ENCODE measurements around the gene PPP2R2B.

The PPP2R2B gene

DNA sequence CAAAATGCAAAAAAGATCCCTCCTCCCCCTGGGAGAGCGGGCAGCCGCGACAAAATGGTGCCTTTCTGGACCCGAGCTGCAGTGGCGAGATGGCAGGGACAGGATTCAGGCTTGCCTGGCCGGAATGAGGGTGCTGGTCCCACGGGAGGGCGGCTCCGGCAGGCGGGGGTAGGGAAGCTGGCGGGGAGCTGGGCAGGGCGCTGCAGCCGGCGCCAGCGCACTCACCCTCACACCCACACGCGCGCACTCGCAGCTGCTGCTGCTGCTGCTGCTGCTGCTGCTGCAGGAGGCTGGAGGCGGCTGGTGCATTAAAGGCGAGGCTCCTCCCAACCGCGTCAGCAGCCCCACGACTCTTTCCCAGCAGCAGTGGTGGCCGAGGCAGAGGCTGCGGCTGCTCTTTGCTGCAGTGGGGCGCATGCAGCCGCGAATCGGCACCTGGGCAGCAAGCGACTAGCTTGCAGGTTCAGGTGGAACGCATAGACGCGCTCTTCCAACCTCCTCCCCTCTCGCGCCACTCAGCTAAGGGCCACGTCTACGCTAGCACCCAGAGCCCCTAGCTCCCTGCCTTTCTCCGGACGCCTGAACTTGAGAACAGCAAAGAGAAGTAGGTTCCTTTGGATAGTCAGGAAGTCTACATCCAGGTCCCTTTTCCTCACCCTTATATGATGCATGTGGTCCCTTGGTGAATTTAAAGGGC, at the start of gene PPP2R2B:
Gene PPP2R2B (minus strand): TSS at position 282 of the 697 bp plus-strand sequence.
- Histone ChIP-seq H2AFZ (ENCODE audit: low read length, unreplicated experiment) (peak within 1 kb of the TSS; percentile 52), H3K27ac (ENCODE audit: low read depth, low read length) (no peak within 1 kb of the TSS), H3K4me3 (ENCODE audit: low read depth, low read length) (peak within 1 kb of the TSS; percentile 58)

DNA sequence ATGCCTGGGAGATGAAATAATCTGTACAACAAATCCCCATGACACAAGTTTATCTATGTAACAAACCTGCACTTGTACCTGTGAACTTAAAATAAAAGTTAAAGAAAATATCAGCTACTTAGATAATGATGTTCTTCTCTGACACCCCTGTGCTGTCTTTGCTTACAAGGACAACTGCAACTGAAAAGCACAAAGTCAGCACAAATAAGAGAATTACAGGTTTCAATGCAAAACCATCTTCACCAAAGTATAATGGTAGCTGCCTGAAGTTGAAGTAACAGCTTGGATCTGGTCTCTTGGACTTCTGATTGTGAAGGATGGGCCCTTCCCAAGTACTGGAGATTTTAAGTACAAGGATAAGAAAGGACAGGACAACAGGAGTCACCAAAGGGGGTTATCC, 45.6 kb upstream of the PPP2R2B start:
- H3K4me3 ChIP-seq (ENCODE audit: low read depth, low read length), result no peak overlapping the region
- H2AFZ ChIP-seq (ENCODE audit: low read length, unreplicated experiment), result no peak overlapping the region
- no peak overlapping the region for H3K27ac ChIP-seq (ENCODE audit: low read depth, low read length)
- H3K27me3 ChIP-seq (ENCODE audit: insufficient read depth, low read length), result peaks cover 18% of the 10 kb centered on the region
- no peaks in the 10 kb centered on the region for H3K4me1 ChIP-seq (ENCODE audit: control insufficient read depth, insufficient read depth, low read length, unreplicated experiment)
- H3K36me3 ChIP-seq (ENCODE audit: insufficient read depth, low read length), result no peaks in the 10 kb centered on the region
- H3K79me2 ChIP-seq (ENCODE audit: control insufficient read depth, insufficient read depth, low read length, unreplicated experiment), result no peaks in the 10 kb centered on the region

More for the DNA sequence above, at the start of gene PPP2R2B:
- no peaks in the 10 kb centered on the region for H3K4me1 ChIP-seq (ENCODE audit: control insufficient read depth, insufficient read depth, low read length, unreplicated experiment)
- no peaks in the 10 kb centered on the region for H3K36me3 ChIP-seq (ENCODE audit: insufficient read depth, low read length)
- peaks cover 65% of the 10 kb centered on the region for H3K27me3 ChIP-seq (ENCODE audit: insufficient read depth, low read length)
- no peaks in the 10 kb centered on the region for H3K79me2 ChIP-seq (ENCODE audit: control insufficient read depth, insufficient read depth, low read length, unreplicated experiment)

DNA sequence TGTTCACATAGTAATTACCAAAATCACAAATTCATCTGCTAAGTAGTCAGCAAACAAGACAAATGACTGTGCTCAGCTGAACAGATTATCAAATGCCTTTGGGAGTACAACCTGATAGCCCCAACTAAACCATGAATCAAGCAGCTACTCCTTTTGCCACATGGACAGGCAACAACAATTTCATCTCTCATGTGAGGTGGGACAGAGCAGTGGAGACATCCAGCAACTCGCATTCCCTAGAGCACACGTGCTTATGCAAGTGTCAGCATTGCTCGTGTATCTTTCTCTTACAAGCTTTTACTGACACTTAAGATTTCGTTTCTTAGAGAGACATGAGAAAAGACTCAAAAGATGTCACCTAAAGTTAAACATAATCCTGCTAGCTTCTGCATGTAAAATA, 42.7 kb upstream of the PPP2R2B start:
- Histone ChIP-seq H3K27ac (ENCODE audit: low read depth, low read length) (no peak overlapping the region), H3K4me3 (ENCODE audit: low read depth, low read length) (no peak overlapping the region), H3K27me3 (ENCODE audit: insufficient read depth, low read length) (peaks cover 25% of the 10 kb centered on the region), H3K36me3 (ENCODE audit: insufficient read depth, low read length) (no peaks in the 10 kb centered on the region), H2AFZ (ENCODE audit: low read length, unreplicated experiment) (no peak overlapping the region), H3K79me2 (ENCODE audit: control insufficient read depth, insufficient read depth, low read length, unreplicated experiment) (no peaks in the 10 kb centered on the region), H3K4me1 (ENCODE audit: control insufficient read depth, insufficient read depth, low read length, unreplicated experiment) (no peaks in the 10 kb centered on the region)

DNA sequence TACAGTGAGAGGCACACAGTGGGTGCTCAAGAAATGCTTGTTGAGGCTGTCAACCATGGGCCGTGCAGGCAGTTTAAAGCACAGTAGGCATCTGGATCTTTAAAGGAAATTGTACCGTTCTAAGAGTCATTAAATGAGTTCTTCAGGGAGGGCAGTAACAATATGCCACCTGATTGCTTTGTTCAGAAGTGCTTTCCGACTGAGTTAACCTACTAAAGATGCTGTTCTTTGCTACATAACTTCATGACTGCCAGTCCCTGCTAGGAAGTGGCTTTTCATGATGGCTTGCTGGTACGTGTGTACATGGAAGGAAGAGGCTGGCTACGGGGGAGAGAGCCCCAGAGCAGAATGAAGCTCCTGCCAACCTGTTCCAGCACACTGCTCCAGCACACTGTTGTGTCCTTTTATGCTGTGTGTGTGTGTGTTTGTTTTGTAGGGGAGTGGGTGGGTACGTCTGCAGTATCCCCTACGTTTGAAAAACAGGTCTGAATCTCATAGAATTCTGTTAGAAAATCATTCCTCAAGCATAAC, 41.9 kb upstream of the PPP2R2B start:
- no peaks in the 10 kb centered on the region for H3K4me1 ChIP-seq (ENCODE audit: control insufficient read depth, insufficient read depth, low read length, unreplicated experiment)
- H3K27ac ChIP-seq (ENCODE audit: low read depth, low read length), result no peak overlapping the region
- no peak overlapping the region for H2AFZ ChIP-seq (ENCODE audit: low read length, unreplicated experiment)
- no peaks in the 10 kb centered on the region for H3K79me2 ChIP-seq (ENCODE audit: control insufficient read depth, insufficient read depth, low read length, unreplicated experiment)
- no peaks in the 10 kb centered on the region for H3K36me3 ChIP-seq (ENCODE audit: insufficient read depth, low read length)
- no peak overlapping the region for H3K4me3 ChIP-seq (ENCODE audit: low read depth, low read length)
- peaks cover 25% of the 10 kb centered on the region for H3K27me3 ChIP-seq (ENCODE audit: insufficient read depth, low read length)

DNA sequence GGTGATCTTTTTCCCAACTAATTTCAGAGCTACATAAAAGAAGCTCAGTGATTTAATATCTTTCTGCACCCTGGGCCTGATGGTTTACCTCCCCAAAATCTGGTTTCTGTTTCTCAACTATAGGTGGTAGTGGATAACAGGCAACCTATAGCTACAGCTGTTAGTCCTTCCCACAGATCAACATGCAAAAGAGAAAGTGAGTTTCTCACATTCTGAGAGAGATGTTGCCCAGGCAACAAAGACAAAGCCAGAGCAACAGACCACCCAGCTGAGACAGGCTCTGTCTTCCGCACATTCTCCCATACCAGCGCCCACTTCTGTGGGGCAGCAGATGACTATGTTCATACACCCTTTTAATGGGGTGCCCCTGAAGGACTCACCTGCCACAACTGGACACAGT, 40.7 kb upstream of the PPP2R2B start:
- Histone ChIP-seq H3K4me1 (ENCODE audit: control insufficient read depth, insufficient read depth, low read length, unreplicated experiment) (no peaks in the 10 kb centered on the region), H3K36me3 (ENCODE audit: insufficient read depth, low read length) (no peaks in the 10 kb centered on the region), H3K4me3 (ENCODE audit: low read depth, low read length) (no peak overlapping the region), H3K27ac (ENCODE audit: low read depth, low read length) (no peak overlapping the region), H2AFZ (ENCODE audit: low read length, unreplicated experiment) (no peak overlapping the region), H3K79me2 (ENCODE audit: control insufficient read depth, insufficient read depth, low read length, unreplicated experiment) (no peaks in the 10 kb centered on the region), H3K27me3 (ENCODE audit: insufficient read depth, low read length) (peaks cover 25% of the 10 kb centered on the region)

DNA sequence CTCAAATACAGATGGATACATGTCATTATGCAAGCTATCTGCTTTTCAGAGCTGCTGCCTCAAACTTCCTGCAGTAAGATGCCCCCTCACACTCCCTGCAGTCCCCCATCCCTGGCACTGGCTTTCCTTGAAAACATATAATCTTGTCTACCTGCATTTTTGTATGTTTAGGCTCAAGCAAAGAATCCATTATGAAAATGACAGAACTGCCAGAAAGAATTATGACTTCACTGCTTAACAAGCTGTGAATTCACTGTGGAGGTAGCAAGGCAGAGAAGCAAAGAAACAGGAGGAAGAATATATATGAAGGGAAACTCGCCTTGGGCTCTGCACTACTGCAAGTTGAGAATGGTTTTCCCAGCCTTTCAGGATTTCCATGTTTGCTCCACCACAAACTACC, 39.4 kb upstream of the PPP2R2B start:
- H3K27me3 ChIP-seq (ENCODE audit: insufficient read depth, low read length), result peaks cover 20% of the 10 kb centered on the region
- no peaks in the 10 kb centered on the region for H3K36me3 ChIP-seq (ENCODE audit: insufficient read depth, low read length)
- no peaks in the 10 kb centered on the region for H3K79me2 ChIP-seq (ENCODE audit: control insufficient read depth, insufficient read depth, low read length, unreplicated experiment)
- H3K4me1 ChIP-seq (ENCODE audit: control insufficient read depth, insufficient read depth, low read length, unreplicated experiment), result no peaks in the 10 kb centered on the region
- no peak overlapping the region for H3K27ac ChIP-seq (ENCODE audit: low read depth, low read length)
- no peak overlapping the region for H3K4me3 ChIP-seq (ENCODE audit: low read depth, low read length)
- H2AFZ ChIP-seq (ENCODE audit: low read length, unreplicated experiment), result no peak overlapping the region

DNA sequence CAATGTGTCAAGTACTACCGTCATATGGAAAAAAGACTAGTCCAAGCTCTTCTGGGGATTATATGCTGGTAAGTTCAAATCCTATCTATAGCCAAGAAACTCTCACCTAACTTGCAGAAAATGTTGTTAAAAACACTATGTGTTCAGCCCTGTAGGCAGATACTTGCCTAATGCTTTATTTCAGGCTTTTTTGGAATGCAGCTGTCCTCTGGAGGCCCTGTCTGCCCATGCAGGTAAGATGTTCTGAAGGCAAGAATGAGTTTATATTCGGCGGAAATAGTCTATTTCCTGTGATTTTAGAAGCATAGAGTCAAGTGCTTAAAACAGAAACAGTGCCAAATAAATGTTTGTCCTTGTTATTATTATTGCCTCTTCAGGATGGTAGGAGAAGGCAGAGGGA, 34.3 kb upstream of the PPP2R2B start:
- Histone ChIP-seq H3K4me3 (ENCODE audit: low read depth, low read length) (no peak overlapping the region), H3K27ac (ENCODE audit: low read depth, low read length) (no peak overlapping the region), H2AFZ (ENCODE audit: low read length, unreplicated experiment) (no peak overlapping the region), H3K27me3 (ENCODE audit: insufficient read depth, low read length) (peaks cover 8% of the 10 kb centered on the region; the same call in 1 of the 2 replicates), H3K79me2 (ENCODE audit: control insufficient read depth, insufficient read depth, low read length, unreplicated experiment) (no peaks in the 10 kb centered on the region), H3K4me1 (ENCODE audit: control insufficient read depth, insufficient read depth, low read length, unreplicated experiment) (no peaks in the 10 kb centered on the region), H3K36me3 (ENCODE audit: insufficient read depth, low read length) (no peaks in the 10 kb centered on the region)

DNA sequence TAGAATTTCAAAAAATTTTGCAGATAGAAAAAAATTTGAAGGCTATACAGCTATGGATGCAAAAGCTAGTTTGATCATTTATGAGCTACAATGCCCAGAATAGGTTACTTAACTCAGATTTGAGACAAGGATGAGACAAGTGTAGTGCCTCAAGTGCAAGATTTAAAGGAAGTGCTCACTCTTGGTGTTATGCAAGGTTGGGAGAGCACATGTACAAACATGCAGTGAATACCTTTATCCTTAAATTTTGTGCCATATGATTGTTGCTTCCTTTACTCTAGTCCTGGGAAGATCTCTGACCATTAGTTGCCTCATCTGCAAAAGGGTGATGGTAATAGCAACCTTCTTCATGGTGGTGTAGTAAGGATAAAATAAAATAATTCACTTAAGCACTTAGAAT, 31.7 kb upstream of the PPP2R2B start:
- Histone ChIP-seq H3K4me1 (ENCODE audit: control insufficient read depth, insufficient read depth, low read length, unreplicated experiment) (no peaks in the 10 kb centered on the region), H3K27ac (ENCODE audit: low read depth, low read length) (no peak overlapping the region), H3K36me3 (ENCODE audit: insufficient read depth, low read length) (no peaks in the 10 kb centered on the region), H3K27me3 (ENCODE audit: insufficient read depth, low read length) (0 out of 2 replicates have a peak, but pooled peaks cover 5% of the 10 kb centered on the region), H2AFZ (ENCODE audit: low read length, unreplicated experiment) (no peak overlapping the region), H3K4me3 (ENCODE audit: low read depth, low read length) (no peak overlapping the region), H3K79me2 (ENCODE audit: control insufficient read depth, insufficient read depth, low read length, unreplicated experiment) (no peaks in the 10 kb centered on the region)

DNA sequence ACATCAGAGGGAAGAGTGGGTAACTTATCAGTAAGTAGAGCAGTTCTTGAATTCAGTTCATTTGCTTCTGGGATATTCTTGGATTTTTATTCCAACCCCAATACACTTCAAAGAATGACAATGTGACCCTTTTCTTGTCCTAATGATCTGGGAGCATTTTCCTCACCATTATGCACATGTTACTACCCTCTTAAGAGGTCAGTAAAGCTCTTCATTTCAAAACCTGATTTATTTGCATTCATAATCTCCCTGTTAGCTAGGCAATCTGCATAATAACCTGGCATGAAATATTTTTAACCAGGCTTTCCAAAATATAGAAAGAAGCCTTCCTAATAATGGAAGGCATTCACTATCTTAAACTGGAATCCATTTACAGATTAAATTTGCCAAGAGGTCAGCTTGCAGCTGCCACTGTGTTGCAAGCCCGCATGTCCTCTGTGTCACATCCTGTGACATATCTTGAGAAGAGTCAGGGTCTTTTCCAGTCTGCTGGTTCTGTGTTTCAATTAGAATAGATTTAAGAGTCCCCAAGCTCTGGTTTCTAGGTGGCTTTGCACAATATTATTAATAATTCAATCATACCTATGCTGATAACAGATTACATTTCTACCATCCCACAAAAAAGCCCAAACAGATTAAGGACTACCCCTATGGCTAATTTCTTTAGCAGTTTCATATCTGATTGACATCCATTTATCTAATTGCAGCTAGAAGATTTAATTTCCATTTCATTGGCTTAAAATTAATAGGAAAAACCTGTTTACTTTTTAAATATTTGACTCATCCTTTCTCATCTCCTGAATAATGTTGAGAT, 30.9 kb upstream of the PPP2R2B start:
- H3K27ac ChIP-seq (ENCODE audit: low read depth, low read length), result no peak overlapping the region
- H3K4me1 ChIP-seq (ENCODE audit: control insufficient read depth, insufficient read depth, low read length, unreplicated experiment), result no peaks in the 10 kb centered on the region
- H2AFZ ChIP-seq (ENCODE audit: low read length, unreplicated experiment), result no peak overlapping the region
- H3K4me3 ChIP-seq (ENCODE audit: low read depth, low read length), result no peak overlapping the region
- H3K27me3 ChIP-seq (ENCODE audit: insufficient read depth, low read length), result 0 out of 2 replicates have a peak, but pooled peaks cover 5% of the 10 kb centered on the region
- no peaks in the 10 kb centered on the region for H3K79me2 ChIP-seq (ENCODE audit: control insufficient read depth, insufficient read depth, low read length, unreplicated experiment)
- H3K36me3 ChIP-seq (ENCODE audit: insufficient read depth, low read length), result no peaks in the 10 kb centered on the region

DNA sequence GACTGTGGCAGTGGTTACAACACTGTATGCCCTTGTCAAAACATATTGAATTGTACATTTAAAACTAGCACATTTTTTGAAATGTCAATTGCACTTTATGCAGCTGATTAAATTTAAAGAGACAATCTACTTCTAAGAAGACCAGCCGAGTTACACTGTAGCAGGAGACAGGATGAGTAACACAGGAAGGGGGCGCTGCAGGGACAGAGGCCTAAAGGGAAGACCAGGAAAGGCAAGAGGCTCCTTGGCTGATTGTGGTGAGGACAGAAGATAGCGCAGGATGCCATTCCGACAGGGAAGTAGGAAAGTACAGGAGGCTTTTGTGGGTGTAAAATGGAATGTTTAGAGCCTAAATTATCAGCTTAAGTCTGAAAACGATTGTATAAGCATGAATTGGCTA, 28.2 kb upstream of the PPP2R2B start:
- Histone ChIP-seq H3K79me2 (ENCODE audit: control insufficient read depth, insufficient read depth, low read length, unreplicated experiment) (no peaks in the 10 kb centered on the region), H3K27ac (ENCODE audit: low read depth, low read length) (no peak overlapping the region), H3K4me3 (ENCODE audit: low read depth, low read length) (no peak overlapping the region), H3K27me3 (ENCODE audit: insufficient read depth, low read length) (0 out of 2 replicates have a peak, but pooled peaks cover 5% of the 10 kb centered on the region), H3K36me3 (ENCODE audit: insufficient read depth, low read length) (no peaks in the 10 kb centered on the region), H3K4me1 (ENCODE audit: control insufficient read depth, insufficient read depth, low read length, unreplicated experiment) (no peaks in the 10 kb centered on the region), H2AFZ (ENCODE audit: low read length, unreplicated experiment) (no peak overlapping the region)

All from ACC112 (cell line).